DND-41 (cell line): Measurements from ENCODE around the gene GNLY.

Source experiments
- CTCF ChIP-seq: IDR thresholded peaks from 2 replicates; pipeline ENCODE4 v1.5.1; 2012; ENCODE audit warnings: borderline replicate concordance, low read length, moderate library complexity, mild to moderate bottlenecking; ENCODE audit not compliant: poor library complexity, severe bottlenecking; ENCODE audit errors: extremely low read depth
- EZH2 ChIP-seq: IDR thresholded peaks from 3 replicates; pipeline ENCODE4 v1.6.1; 2012; ENCODE audit warnings: borderline replicate concordance, low read depth, mild to moderate bottlenecking, moderate library complexity, low read length, inconsistent platforms; ENCODE audit not compliant: severe bottlenecking

GRCh38 chr2:85647823-85648526, 46.2 kb upstream of the GNLY start:
- no peak for TF ChIP-seq CTCF
- TF ChIP-seq EZH2, result no peak
